PC-3 (cell line): ENCODE results near the gene IL34.

Experiments used
- EZH2 ChIP-seq: fragments of 300-600 bp; sonication (generic); IDR thresholded peaks from one replicate; pipeline ENCODE4 v1.6.1; 2017; ENCODE audit warnings: antibody characterized with exemption, mild to moderate bottlenecking, low read length; ENCODE audit not compliant: unreplicated experiment
- EZH2phosphoT487 ChIP-seq: fragments of 300-600 bp; sonication (generic); IDR thresholded peaks from 2 replicates; pipeline ENCODE4 v1.6.1; 2018; ENCODE audit warnings: mild to moderate bottlenecking, antibody characterized with exemption, low read length, borderline replicate concordance
- TF ChIP-seq, protein P1 (sequence below): fragments of 300-600 bp; sonication (generic); conservative IDR thresholded peaks from 2 replicates; pipeline ENCODE4 v1.5.1; 2017; ENCODE audit warnings: antibody characterized with exemption, low read depth, mild to moderate bottlenecking, low read length

DNA sequence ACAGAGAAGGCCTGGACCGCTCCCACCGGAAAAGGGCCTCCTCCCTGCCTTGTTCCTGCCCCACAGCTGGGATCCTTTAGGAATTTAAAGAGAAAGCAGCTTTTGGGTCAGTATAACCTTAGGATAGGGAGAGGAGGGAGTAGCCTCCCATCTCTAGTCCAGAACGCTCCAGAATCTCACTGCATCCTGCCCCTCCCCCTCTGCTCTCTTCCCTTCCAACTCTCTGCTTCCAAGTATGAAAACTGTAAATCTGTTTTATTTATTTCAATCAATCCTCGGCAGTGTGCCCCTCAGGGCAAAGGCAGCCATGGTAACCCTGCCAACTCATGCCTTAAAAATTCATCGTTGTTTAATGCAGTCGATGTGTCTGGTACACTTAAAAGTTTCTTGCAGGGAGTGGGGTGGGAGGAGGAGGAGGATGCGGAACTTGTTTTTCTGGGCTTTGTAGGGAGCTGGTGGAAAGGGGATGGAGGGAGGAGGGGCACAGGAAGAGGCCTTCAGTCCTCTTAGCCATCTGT, 60.6 kb downstream of the IL34 start:
- TF ChIP-seq, protein P1, sequence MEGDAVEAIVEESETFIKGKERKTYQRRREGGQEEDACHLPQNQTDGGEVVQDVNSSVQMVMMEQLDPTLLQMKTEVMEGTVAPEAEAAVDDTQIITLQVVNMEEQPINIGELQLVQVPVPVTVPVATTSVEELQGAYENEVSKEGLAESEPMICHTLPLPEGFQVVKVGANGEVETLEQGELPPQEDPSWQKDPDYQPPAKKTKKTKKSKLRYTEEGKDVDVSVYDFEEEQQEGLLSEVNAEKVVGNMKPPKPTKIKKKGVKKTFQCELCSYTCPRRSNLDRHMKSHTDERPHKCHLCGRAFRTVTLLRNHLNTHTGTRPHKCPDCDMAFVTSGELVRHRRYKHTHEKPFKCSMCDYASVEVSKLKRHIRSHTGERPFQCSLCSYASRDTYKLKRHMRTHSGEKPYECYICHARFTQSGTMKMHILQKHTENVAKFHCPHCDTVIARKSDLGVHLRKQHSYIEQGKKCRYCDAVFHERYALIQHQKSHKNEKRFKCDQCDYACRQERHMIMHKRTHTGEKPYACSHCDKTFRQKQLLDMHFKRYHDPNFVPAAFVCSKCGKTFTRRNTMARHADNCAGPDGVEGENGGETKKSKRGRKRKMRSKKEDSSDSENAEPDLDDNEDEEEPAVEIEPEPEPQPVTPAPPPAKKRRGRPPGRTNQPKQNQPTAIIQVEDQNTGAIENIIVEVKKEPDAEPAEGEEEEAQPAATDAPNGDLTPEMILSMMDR: no peak
- no peak for TF ChIP-seq EZH2
- TF ChIP-seq EZH2phosphoT487: no peak
